NCI-H510A (cell line): ENCODE measurements around the gene DHRS7C.

Source experiments
- DNase-seq: peaks from one replicate; lab custom pipeline; 2025; lab: John Stamatoyannopoulos, UW

The DHRS7C gene, protein sequence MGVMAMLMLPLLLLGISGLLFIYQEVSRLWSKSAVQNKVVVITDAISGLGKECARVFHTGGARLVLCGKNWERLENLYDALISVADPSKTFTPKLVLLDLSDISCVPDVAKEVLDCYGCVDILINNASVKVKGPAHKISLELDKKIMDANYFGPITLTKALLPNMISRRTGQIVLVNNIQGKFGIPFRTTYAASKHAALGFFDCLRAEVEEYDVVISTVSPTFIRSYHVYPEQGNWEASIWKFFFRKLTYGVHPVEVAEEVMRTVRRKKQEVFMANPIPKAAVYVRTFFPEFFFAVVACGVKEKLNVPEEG

DNA sequence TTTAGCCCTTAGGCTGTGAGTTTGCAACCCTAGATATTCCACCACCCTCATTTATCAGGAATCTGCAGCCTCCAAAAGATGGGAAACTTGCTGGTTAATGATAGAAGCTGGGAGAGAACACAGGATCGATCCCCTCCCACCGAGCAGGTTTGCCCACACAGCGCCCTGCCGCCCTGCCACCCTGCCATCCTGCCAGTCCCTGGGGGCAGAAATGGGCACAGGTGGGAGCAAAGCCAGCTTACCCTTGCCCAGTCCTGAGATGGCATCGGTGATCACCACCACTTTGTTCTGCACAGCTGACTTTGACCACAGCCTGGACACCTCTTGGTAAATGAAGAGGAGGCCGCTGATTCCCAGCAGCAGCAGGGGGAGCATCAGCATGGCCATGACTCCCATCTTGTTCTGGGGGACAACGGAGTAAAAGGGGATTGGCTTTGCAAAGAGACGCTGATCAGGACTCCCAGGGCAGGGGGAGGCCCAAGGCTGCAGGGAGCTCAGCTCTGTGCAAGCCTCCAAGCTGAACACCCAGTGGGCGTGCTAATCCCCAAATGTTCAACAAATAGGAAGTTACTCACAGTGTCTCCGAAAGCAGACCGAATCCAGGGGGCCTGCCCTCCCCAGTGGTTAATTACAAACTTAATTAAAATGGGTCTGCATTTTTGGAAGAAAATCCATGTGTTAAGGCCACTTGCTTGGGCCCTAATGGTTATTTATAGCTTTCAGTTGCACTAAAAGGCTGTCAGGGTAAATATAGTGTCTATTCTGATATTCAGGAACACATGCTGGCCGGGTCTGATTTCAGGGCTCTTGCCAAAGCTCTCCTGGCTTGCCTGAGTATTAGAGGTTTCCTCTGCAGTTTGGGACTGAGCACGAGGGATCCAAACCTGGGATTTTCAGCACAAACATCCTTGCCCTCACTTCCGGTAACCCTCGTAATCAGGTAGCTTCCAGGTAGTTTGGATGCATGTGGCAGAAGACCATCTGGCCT is at the start of gene DHRS7C:
DHRS7C (minus strand) TSS at position 704 of the 988 bp plus-strand sequence; CDS start at position 396, 308 bp downstream.
- no peak for DNase-seq

DNA sequence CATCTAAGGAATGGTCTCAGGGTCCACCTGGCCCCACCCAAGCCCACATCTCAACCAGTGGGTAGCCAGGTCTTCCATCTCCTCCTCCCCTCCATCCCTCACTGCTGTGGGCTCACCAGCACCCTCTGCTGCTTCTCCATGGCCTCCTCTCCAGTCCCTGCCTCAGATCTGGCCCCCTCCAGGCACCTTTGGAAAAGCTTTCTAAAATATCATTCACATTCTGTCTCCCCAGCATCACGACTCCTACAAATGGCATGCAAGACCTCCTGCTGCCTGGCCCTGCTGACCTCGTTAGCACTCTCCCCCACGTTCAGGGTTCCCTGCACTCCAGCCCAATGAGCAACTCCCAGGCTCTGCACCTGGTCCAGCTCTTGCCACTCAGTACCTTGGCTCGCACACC is 48.0 kb upstream of the DHRS7C start:
- no peak for DNase-seq

DNA sequence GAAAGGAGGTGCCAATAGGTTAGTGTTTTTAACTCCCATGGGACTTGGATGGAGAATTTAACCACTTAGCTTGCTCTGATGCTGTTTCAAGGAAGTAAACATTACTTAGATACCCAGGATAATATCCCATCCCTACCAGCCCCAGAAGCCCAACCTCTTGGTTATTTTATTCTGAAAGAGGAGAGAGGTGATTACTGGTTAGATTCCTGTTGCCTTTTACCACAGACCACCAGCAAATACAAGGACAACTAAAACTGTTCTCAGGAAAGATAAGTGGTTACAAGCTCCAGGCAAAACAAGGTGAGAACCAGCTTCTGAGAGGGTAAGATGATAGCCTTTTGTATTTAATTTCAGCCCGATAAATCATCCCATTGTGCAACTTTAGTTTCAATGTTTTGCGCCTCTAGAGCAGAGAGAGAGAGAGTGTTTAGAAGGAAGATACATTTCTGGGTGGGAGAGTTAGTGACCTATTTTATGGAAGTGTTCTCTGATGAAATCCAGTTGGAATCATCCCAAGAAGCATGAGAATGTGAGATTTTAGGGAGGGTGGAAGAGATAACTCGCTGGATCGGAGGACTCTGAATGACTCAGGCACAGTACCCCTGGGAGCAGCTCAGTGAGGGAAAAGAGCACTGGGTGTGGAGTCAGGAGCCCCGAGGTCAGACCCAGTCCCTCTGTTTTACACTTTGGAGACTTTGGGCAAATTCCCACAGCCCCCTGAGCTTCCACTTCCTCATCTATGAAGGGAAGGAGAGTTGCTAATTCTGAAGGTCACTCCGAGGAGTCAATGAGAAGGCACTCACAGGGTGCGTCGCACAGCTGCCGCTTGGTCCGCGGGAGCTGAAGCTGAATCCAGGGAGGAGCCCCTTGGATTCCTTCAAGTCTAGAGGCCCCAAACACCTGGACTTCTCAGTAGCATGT is 46.4 kb upstream of the DHRS7C start:
- DNase-seq = no peak

DNA sequence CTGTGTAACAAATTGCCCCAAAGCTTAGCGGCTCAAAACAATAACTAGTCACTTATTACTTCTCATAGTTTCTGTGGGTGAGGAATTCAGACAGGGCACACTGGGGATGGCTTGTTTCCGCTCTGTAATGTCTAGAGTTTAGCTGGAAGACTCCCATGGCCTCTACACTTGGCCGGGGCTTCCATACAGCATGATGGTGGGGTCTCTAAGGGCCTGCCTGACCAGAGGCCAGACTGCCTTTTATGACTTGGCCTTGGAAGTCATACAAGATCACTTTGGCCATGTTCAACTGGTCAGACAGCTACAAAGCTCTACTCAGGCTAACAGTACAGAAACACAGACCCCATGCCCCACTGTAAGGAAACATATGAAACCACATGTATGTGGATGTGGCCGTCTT is 42.5 kb upstream of the DHRS7C start:
- no peak for DNase-seq

DNA sequence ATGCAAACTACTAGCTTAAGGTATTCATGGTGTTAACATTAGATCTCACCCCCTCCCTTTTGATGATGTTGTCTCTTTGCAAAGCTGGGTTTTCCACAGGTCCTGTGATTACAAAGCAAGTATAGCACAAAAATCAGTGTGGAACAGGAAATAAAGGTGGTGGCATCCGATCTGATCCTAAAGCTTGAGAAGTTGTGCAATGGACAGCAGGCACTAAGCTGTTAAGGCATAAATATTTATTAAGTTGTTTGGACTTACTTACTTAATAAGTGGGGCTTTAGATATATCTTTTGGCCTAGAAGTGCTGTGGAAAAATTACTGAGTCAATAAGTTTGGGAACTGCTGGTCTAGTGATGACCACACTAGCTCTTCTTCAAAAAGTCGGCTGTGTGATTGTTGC is 39.3 kb upstream of the DHRS7C start:
- no peak for DNase-seq

DNA sequence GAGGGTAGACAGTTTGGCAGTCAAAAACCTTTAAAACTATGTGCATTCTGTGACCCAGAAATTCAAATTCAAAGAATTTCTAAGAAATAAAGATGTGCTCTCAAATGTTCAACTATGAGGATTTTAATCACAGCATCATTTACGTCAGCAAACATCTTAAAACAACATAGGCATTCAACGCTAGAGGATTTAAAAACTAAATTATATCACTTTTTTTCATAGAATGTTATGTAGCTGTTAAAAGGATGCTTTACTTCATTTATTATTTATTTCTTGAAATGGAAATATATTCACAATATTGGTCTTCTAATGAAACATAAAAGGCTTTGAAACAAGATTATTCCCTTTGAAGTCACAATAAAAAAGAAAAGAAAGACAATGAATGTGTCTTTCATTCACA is 38.0 kb upstream of the DHRS7C start:
- DNase-seq = no peak

DNA sequence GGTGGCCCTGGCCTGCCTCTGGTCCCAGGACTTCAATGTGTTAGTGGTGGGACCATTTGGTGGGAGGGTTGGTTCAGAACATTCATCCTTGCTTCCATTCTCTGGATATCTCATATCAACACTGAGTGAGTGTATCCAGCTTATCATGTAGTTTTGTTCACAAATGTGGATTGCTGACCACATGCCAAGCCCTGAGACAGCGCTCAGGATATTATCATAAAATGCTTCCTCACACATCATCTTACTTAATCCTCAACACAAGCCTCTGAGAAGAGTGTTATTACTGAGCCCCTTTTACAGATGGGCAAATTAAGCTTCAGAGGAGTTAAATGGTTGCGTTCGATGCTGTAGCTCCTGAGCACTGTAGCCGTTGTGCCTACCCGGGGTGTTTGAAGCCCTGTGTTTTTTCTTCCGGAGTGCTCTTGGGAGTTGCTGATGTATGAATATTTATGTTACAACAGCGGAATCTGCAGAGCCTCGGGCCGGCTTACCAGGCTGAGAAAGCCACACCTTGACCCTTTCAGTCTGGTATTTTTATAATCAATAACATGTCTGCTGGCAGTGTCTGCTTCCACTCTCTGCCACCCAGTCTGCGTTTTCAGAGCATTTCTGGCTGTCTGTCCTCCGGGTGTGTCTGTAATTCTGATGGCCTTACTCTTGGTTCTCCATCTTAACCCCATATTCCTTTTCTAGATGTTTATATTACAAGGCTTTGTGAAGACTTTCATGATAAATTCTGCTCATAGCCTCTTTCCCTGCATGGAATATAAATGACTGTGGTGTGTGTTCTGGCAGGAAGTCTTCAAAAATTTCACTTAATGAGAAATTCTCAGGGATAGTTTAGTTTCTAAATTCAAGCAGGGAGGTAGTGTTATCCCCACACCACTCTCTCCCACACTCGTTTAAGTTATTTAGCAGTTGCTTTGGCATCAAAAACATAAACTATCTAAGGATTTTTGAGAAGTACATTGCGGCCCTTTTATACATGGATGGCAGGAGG is 37.2 kb upstream of the DHRS7C start:
- DNase-seq = no peak

DNA sequence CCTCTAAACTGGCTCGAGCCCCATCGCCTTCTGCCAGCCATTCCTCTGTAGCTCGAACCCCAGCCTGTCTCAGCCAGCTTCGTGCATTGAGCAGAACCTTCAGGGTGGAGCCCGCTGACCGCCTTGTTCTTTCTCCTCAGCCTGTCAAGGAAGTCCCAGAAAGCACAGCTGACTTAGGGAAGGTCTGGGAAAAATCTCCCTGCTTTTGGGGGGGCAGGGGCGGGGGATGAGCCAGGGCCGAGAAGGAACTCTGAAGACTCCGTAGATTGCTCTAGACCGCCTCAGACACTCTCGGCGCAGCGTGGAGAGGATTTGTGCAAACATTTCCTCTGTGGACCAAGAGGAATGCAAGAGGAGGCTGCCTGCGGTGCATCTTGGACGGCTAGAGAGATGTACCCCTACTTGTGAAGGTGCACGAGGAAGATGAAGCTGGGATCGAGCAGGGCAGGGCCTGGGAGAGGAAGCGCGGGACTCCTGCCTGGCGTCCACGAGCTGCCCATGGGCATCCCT is 34.3 kb upstream of the DHRS7C start, which contains the start of gene GLP2R:
GLP2R (plus strand) TSS at position 284 of the 510 bp plus-strand sequence; CDS start at position 424, 140 bp downstream.
- no peak for DNase-seq

DNA sequence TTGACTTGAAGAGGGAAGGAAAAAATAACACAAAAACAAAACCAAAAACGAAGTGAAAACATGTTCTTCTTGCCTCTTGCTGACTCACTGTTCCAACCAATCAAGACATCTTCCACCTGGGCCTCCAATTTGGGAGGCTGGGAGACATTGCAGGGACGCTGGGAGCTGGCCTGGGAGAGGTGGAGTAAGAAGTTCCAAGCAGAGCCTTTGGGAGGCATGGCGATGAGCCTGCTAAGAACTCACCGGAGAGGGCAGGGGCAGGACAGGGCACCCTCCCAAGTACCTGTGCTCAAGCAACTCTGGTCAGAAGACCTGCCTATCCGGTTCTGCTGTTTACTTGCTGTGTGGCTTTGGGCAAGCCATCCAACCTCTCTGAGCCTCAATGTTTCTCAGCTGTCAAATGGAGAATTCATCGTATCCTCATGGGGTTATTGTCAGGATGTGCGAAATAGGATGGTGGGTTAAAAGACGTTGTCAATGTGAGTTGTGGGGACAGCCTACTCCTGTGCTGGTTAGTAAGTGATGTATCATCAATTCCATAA is 33.5 kb upstream of the DHRS7C start:
- DNase-seq = no peak

DNA sequence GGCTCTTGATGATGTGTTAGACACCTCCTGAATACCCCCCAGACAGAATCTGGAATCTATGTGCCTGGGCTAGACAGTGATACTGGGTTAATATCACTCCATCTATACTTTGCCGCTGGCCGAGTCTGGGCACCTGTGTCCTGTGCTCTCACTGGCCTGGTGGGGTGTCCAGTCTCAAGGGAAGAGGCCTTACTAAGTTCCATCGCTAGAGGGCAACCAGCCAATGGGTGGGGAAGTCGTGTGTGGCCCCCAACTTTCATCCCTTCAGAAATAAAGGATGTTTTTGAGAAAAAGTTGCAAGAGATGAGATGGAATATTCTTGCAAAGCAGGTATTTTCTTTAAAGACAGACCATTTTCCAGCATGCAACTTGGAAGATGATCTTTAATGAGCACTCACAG is 32.7 kb upstream of the DHRS7C start:
- no peak for DNase-seq

DNA sequence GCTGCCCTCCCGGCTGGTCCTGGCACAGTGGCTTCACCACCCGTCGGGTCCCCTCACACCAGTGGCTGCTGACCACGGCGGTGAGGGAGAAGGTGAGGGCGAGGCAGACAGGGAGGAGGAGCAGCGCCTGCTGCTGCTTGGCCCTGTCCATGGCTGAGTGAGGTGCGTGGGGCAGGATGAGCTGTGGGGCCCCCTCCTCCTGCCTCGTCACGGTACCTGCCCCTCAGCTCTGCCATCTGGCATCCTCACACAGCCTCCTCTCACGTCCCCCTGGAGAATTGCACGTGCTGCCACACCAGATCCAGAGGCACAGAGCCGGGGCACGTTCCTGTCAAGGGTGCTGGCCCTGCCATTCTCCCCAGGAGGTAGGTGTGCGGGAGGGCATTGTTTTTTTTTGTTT is 30.5 kb upstream of the DHRS7C start, which contains the start of gene GSG1L2:
GSG1L2 (minus strand) TSS at position 159 of the 400 bp plus-strand sequence; CDS start at position 151, 8 bp downstream.
- DNase-seq = no peak

DNA sequence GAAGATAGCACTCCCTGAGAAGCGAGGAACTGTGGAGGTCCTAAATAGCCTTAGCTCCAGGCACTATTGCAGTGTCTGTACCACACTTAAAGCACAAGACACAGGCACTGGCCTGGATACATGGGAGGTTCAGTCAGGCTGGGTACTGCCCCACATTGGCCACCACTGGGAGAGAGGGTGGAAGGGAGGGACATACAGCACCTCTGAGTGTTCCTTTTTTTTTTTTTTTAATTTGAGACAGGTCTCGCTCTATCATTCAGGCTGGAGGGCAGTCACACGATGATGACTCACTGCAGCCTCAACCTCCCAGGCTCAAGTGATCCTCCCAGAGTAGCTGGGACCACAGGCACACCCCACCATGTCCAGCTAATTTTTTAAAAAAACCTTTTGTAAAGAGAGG is 29.1 kb upstream of the DHRS7C start:
- no peak for DNase-seq

DNA sequence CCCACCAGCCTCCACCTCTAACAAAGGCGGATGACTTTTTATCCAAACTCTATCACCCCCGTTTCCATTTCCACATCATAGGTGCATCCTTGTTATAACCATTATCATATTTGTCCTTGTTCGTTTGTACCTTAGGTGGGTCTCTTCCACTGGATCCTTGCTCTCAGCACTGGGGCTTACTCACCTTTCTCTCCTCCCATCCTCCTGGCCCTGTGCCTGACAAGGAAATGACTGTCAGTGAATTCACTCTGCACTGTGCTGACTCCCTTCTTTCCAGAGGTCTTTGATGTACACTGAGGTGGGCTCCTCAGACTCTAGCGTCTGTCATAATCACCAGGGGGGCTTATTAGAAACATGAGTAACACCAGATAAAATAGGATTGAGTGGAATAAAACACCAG is 27.4 kb upstream of the DHRS7C start:
- DNase-seq = no peak

DNA sequence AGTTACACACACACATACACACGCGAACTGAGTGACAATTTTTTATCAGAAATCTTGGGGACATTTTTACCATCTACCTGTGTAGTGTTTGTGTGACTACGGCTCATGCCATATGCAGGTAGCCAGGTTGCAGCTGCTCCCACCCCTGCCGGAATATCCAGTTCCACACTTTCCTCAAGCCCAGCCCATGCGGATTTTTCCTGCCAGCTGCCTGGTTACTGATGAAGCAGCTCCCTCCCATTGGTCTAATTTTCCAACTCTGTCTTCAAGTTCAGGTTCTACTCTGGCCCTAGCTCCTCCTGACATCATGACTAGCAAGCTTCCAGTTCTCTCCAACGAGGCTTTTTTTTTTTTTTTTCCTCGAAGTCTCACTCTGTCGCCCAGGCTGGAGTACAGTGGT is 25.7 kb upstream of the DHRS7C start:
- no peak for DNase-seq

DNA sequence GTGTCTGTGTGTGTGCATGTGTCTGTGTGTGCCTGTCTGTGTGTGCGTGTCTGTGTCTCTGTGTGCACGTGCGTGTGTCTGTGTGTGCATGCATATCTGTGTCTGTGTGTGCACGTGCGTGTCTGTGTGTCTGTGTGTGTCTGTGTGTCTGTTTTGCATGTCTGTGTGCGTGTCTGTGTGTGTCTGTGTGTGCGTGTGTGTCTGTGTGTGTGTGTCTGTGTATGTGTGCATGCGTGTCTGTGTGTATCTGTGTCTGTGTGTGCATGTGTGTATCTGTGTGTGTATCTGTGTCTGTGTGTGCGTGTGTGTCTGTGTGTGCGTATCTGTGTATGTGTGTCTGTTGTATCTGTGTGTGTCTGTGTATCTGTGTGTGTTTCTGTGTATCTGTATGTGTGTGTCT is 25.1 kb upstream of the DHRS7C start:
- no peak for DNase-seq

DNA sequence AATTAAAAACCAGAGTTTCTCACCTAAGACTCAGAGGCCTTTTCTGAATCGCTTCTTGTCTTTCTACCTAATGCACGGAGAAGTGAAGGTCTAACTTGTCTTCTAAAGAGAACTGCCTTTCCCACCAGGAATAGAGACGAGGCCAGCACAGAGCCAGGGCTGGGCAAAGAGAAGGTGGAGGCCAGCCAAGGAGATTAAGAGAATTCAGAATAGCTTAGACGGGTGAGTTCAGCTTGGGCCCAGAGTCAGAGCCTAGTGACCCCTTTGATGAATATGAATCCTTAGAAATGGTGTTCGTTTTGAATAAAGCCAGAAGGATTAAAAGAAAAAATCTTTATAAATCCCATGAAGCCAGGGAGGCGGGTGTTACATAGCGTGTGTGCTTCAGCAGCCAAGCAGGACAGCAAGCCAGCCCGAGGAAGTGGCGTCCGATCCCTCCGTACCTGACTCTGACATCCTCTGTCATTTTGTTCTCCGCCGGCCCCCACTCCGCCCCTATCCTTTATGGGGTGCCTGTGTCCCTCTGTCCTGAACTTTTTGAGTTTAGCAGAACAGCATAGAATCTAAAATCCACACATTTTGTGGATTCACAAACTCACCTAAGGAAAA is 23.0 kb upstream of the DHRS7C start:
- DNase-seq = no peak

DNA sequence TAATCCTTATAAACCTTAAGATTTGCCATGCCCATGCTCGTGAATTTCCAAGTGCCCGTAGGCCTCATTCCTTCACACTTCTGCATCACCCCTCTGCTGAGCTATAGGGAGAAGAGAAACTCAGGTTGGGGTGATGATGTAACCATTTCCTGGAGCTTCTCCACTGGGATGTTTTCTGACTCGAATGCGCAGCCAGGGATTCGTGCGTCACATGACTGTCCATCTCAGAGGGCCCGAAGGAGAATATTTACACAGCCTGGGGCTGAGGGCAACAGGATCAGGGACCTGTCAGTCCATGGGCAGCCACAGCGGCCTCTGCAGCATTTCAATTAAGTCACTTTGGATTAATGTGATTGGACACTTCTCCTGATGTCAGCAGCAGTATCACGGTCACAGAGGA is 21.8 kb upstream of the DHRS7C start:
- DNase-seq = no peak

DNA sequence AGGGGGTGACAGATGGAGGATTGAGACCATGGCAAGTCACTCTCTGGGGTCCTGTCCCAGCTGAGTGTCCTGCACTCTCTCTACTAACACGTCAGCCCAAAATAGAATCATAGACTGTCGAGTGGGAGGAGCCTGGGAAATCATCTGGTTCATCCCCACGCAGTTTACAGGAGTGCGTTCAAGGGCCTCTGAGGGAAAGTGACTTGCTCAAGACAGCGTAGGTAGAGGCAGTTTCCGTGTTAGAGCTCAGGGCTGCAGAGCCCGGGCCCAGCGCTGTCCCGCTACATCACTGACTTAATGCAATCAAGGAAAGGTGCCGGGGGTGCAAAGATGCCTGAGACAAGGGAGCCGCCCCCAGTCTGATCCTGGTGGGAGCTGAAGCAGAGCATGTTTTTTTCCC is 20.1 kb upstream of the DHRS7C start:
- DNase-seq = no peak

DNA sequence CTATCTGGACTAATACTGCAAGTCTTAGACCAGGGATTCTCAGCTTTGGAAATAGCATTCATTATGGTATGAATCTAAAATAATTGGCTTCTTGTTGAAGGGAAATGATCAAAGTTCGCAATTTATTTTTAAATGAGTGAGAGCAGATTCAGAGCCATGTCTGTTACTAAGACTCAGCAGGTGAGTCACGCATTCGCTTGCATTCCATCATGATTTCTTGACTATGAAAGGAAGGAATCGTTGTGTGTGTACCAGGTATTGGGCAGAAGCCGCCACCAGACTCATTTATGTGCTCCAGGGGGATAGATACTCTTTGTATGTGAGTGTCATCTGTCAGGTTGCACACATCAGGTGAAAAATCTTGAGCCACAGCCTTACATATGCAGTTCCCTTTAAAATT is 19.7 kb upstream of the DHRS7C start:
- DNase-seq = no peak
